SW480 (cell line): ENCODE measurements around the gene KRTAP12-2.

Source experiments
- DNase-seq: peaks from one replicate; pipeline ENCODE4 v3.0.0-alpha.2; 2016; ENCODE audit warnings: low spot score

KRTAP12-2 gene

GRCh38 chr21:44626673-44627143 lies 40.0 kb downstream of the KRTAP12-2 start, which contains the start of gene KRTAP10-9:
Gene KRTAP10-9 (plus strand): TSS chr21:44627093. CDS start chr21:44627172, 79 bp downstream.
- no peak for DNase-seq

GRCh38 chr21:44626262-44626661 lies 40.5 kb downstream of the KRTAP12-2 start:
- DNase-seq: no peak

GRCh38 chr21:44625756-44626155 lies 41.0 kb downstream of the KRTAP12-2 start:
- DNase-seq: no peak

GRCh38 chr21:44623575-44623974 lies 43.2 kb downstream of the KRTAP12-2 start:
- DNase-seq: peak; percentile 8

- DNase-seq: no peak
Observed at GRCh38 chr21:44619886-44620285, 46.8 kb downstream of the KRTAP12-2 start.

- DNase-seq: no peak
Observed at GRCh38 chr21:44618909-44619308, 47.8 kb downstream of the KRTAP12-2 start.

- peak; percentile 5 for DNase-seq
Observed at GRCh38 chr21:44618504-44618903, 48.2 kb downstream of the KRTAP12-2 start.

- DNase-seq: no peak
Observed at GRCh38 chr21:44617071-44617501, 49.6 kb downstream of the KRTAP12-2 start.

- DNase-seq: no peak
Observed at GRCh38 chr21:44616591-44616926, 50.2 kb downstream of the KRTAP12-2 start.
